ENCODE data around the gene MAP2. TPM values are rescaled to one million over a fixed set of nuclear protein-coding genes. Genes with fewer than 3 reads are reported as not detected.

MAP2 gene
- total RNA-seq, 1 experiment from 2014 or later: 71.1 TPM

GRCh38 chr2:209389171-209389618, 34.7 kb upstream of the MAP2 start:
- H2AFZ ChIP-seq: no peak overlapping the region
- CTCF ChIA-PET: no interaction called here
- no peak overlapping the region for H3K27ac ChIP-seq

DNA sequence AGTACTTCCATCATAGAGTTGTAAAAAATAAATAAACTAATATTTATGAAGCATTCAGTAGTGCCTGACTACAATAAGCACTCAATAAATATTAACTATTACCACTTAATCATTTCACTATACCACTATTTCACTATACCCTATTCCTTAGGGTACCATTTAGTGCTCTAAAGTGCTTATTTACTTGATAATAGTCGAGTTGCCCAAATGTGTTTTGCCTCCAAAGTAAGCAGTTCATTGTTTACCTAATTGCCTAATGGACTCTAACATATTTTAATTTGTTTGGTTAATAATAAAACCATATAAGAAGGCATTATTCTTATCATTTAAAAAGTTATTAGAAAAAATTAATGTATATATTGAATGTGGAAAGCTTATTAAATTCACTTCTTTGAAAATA, 33.0 kb upstream of the MAP2 start:
- intact Hi-C loops (cut with micrococcal nuclease; ENCODE audit: unreplicated experiment): loop anchor here (10.0 kb wide), 1 partner anchor 46 kb away; no protein-coding TSS in a partner anchor
- peaks cover 9% of the 10 kb centered on the region; the same call in 1 of the 2 replicates for H3F3A ChIP-seq (ENCODE audit: insufficient read depth, low read depth)
- peaks cover 15% of the 10 kb centered on the region for H3K4me1 ChIP-seq (replicated peaks; ENCODE audit: insufficient read depth)
- no peak for TF ChIP-seq CTCF (conservative IDR thresholded peaks at IDR 0.05)
- no peak for TF ChIP-seq EZH2 (IDR thresholded peaks at IDR 0.05; ENCODE audit: low read depth)
- H3K27ac ChIP-seq: no peak overlapping the region
- POLR2A ChIA-PET (ENCODE audit: unreplicated experiment): no interaction called here
- no peaks in the 10 kb centered on the region for H3K9me2 ChIP-seq (ENCODE audit: insufficient read depth)
- no peak overlapping the region for H2AFZ ChIP-seq
- H3K4me2 ChIP-seq: no peak overlapping the region
- CTCF ChIA-PET: no interaction called here
- BruUV-seq (replicated peaks): no TSS peak
- no peaks in the 10 kb centered on the region for H3K27me3 ChIP-seq (ENCODE audit: insufficient read depth, low read depth)
- no peak overlapping the region for H3K4me3 ChIP-seq
- no peaks in the 10 kb centered on the region; the same call in 1 of the 2 replicates for H3K9me3 ChIP-seq (ENCODE audit: insufficient read depth, low read depth)
- no peak for DNase-seq
- H3K79me2 ChIP-seq (ENCODE audit: low read depth): no peaks in the 10 kb centered on the region
- H4K20me1 ChIP-seq (ENCODE audit: insufficient read depth): no peaks in the 10 kb centered on the region
- H3K36me3 ChIP-seq (ENCODE audit: low read depth): no peaks in the 10 kb centered on the region

More at GRCh38 chr2:209389171-209389618, 34.7 kb upstream of the MAP2 start:
- Histone ChIP-seq H3K79me2 (ENCODE audit: low read depth) (no peaks in the 10 kb centered on the region), H3F3A (ENCODE audit: insufficient read depth, low read depth) (peaks cover 9% of the 10 kb centered on the region; the same call in 1 of the 2 replicates), H3K9me2 (ENCODE audit: insufficient read depth) (no peaks in the 10 kb centered on the region), H3K36me3 (ENCODE audit: low read depth) (no peaks in the 10 kb centered on the region), H4K20me1 (ENCODE audit: insufficient read depth) (no peaks in the 10 kb centered on the region), H3K4me1 (replicated peaks; ENCODE audit: insufficient read depth) (peaks cover 15% of the 10 kb centered on the region), H3K9me3 (ENCODE audit: insufficient read depth, low read depth) (no peaks in the 10 kb centered on the region; the same call in 1 of the 2 replicates), H3K4me2 (no peak overlapping the region), H3K27me3 (ENCODE audit: insufficient read depth, low read depth) (no peaks in the 10 kb centered on the region), H3K4me3 (no peak overlapping the region)
- POLR2A ChIA-PET (ENCODE audit: unreplicated experiment): interaction anchor here (0.7 kb wide), 1 partner anchor 74 kb away, joined by 3 read pairs; no protein-coding TSS in a partner anchor
- no TSS peak for BruUV-seq (replicated peaks)
- DNase-seq: no peak
- intact Hi-C loops (cut with micrococcal nuclease; ENCODE audit: unreplicated experiment): no loop called here
- TF ChIP-seq CTCF (conservative IDR thresholded peaks at IDR 0.05) (no peak), EZH2 (IDR thresholded peaks at IDR 0.05; ENCODE audit: low read depth) (no peak)

DNA sequence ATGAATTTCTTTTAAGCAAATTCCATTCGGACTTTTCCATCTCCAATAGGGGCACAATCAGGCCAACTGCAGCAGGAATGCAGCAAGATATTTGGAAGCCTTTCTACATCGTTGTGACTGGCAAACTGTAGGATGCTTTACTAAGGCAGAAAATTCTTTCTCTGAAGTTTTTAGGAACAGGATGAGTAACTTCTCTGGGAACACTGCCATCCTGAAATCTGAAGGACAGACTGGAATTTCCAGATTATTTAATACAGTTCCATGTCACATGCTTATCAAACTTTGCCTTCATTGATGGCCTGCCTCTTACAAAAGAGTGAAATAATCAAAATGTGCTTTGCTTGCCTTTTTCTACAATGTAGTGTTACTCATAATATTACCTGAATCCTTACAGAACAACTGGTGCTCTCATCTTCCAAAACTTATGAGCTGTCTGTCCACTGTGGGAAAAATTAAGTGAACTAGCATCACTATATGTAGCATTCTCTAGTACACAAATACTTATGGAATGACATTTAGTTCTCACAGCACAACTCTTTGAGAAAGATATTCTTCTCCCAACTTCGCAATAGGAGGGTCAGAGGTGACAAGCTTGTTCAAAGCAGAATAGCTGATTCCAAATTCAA, 32.0 kb upstream of the MAP2 start:
- DNase-seq: peak in 1 of 2 experiments; percentile 65
- H3K9me2 ChIP-seq (ENCODE audit: insufficient read depth): no peaks in the 10 kb centered on the region
- no peak overlapping the region for H2AFZ ChIP-seq
- H3K4me3 ChIP-seq: no peak overlapping the region
- H3K4me1 ChIP-seq (replicated peaks; ENCODE audit: insufficient read depth): peaks cover 15% of the 10 kb centered on the region
- ChIA-PET POLR2A (ENCODE audit: unreplicated experiment) (interaction anchor here (0.6 kb wide), 1 partner anchor 33 kb away, joined by 4 read pairs; no protein-coding TSS in a partner anchor), CTCF (no interaction called here)
- TF ChIP-seq CTCF (conservative IDR thresholded peaks at IDR 0.05) (no peak), EZH2 (IDR thresholded peaks at IDR 0.05; ENCODE audit: low read depth) (no peak)
- H4K20me1 ChIP-seq (ENCODE audit: insufficient read depth): no peaks in the 10 kb centered on the region
- no peaks in the 10 kb centered on the region for H3K79me2 ChIP-seq (ENCODE audit: low read depth)
- peak overlapping the region; percentile 36 for H3K27ac ChIP-seq
- H3K27me3 ChIP-seq (ENCODE audit: insufficient read depth, low read depth): no peaks in the 10 kb centered on the region
- no peak overlapping the region for H3K4me2 ChIP-seq
- H3F3A ChIP-seq (ENCODE audit: insufficient read depth, low read depth): peaks cover 9% of the 10 kb centered on the region; the same call in 1 of the 2 replicates
- intact Hi-C loops (cut with micrococcal nuclease; ENCODE audit: unreplicated experiment): loop anchor here (10.0 kb wide), 1 partner anchor 47 kb away; no protein-coding TSS in a partner anchor
- no peaks in the 10 kb centered on the region; the same call in 1 of the 2 replicates for H3K9me3 ChIP-seq (ENCODE audit: insufficient read depth, low read depth)
- BruUV-seq (replicated peaks): no TSS peak
- H3K36me3 ChIP-seq (ENCODE audit: low read depth): no peaks in the 10 kb centered on the region

Data from PC-9 (cell line).